PFSK-1 (cell line): ENCODE measurements around the gene CPNE9.

Source experiments
- FOXP2 ChIP-seq: optimal IDR thresholded peaks from 2 replicates; pipeline ENCODE3; 2011; ENCODE audit warnings: borderline replicate concordance, control low read depth, inconsistent platforms; ENCODE audit not compliant: insufficient read depth; ENCODE audit errors: extremely low read length, extremely low read depth
- POLR2AphosphoS5 ChIP-seq: IDR thresholded peaks from 2 replicates; pipeline ENCODE4 v1.6.1; 2012; ENCODE audit warnings: low read depth, mild to moderate bottlenecking, control low read depth, low read length, moderate library complexity
- REST ChIP-seq, 2 experiments: IDR thresholded peaks; 2 replicates each; pipeline versions ENCODE4 v1.6.1 to v1.8.0; 2011 to 2012; ENCODE audit warnings: low read depth in 2 of 2, low read length in 2 of 2, control low read depth in 1 of 2, inconsistent platforms in 1 of 2, mild to moderate bottlenecking in 1 of 2, moderate library complexity in 1 of 2; ENCODE audit not compliant: insufficient read depth in 1 of 2
- SIN3A ChIP-seq: IDR thresholded peaks from 2 replicates; pipeline ENCODE4 v1.6.1; 2012; ENCODE audit warnings: mild to moderate bottlenecking, low read length, moderate library complexity, borderline replicate concordance; ENCODE audit not compliant: insufficient read depth
- TAF1 ChIP-seq: IDR thresholded peaks from 2 replicates; pipeline ENCODE4 v1.6.1; 2012; ENCODE audit warnings: low read length, control low read depth, borderline replicate concordance; ENCODE audit not compliant: insufficient read depth

CPNE9 gene

DNA sequence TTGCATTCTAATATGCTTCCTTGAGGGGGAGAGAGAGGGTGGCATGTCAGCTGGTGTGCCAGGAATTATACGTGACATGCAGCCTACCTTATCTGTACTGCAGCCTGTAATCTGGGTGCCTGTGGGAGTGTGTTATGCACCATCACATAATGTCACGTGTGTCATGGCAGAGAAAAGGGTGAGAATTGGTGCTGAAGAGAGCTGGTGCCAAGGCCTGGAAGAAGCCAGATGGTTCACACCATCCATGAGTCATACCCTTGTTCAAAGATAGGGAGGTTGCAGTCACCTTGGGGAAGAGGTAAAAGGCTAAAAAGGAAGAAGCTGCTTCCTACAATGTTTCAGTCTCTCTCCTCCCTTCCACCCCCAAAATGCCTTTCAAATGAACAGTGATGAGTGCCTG is 33.2 kb downstream of the CPNE9 start:
- no peak for TF ChIP-seq REST (IDR thresholded peaks at IDR 0.05; ENCODE audit: insufficient read depth in 1 of 2, low read depth in 2 of 2, low read length in 2 of 2)
- no peak for TF ChIP-seq TAF1

GRCh38 chr3:9739181-9739580 is 35.5 kb downstream of the CPNE9 start:
- TF ChIP-seq POLR2AphosphoS5 (no peak), TAF1 (no peak), REST (IDR thresholded peaks at IDR 0.05; ENCODE audit: insufficient read depth in 1 of 2, low read depth in 2 of 2, low read length in 2 of 2) (no peak), FOXP2 (no peak), SIN3A (no peak)

DNA sequence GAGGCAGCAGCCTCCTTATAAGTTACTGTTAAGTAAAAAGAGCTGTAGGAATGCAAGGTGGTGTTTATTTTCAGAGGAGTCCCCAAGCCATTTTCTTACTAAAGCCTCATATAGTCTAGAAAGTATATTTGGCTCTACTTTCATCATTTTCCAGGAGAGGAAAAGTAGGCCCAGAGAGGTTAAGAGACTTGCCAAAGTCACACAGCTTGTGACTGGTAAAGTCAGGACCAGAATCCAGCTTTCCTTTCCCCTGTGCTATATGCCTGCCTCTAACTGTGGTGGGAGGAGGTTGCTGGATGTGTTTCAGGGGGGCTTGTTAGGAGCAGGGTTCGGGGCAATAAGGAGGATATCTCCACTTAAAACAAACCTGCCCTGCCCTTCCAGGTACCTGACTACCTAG is 38.9 kb downstream of the CPNE9 start:
- TF ChIP-seq SIN3A (no peak), FOXP2 (no peak), POLR2AphosphoS5 (no peak), TAF1 (no peak), REST (IDR thresholded peaks at IDR 0.05; ENCODE audit: insufficient read depth in 1 of 2, low read depth in 2 of 2, low read length in 2 of 2) (no peak)

- TF ChIP-seq SIN3A (no peak), POLR2AphosphoS5 (no peak), FOXP2 (no peak), REST (IDR thresholded peaks at IDR 0.05; ENCODE audit: insufficient read depth in 1 of 2, low read depth in 2 of 2, low read length in 2 of 2) (no peak), TAF1 (no peak)
These were observed 39.9 kb downstream of the CPNE9 start for GRCh38 chr3:9743548-9743947.

GRCh38 chr3:9744162-9744561 is 40.5 kb downstream of the CPNE9 start:
- TF ChIP-seq POLR2AphosphoS5: no peak
- no peak for TF ChIP-seq TAF1
- TF ChIP-seq REST (IDR thresholded peaks at IDR 0.05; ENCODE audit: insufficient read depth in 1 of 2, low read depth in 2 of 2, low read length in 2 of 2): no peak
- TF ChIP-seq SIN3A: no peak
- no peak for TF ChIP-seq FOXP2
